Testis (tissue), 3 donors: ENCODE results near the gene IFT74. TPM values are rescaled to one million over a fixed set of nuclear protein-coding genes. Genes with fewer than 3 reads are reported as not detected.

Experiments used
- DNase-seq: peaks from one replicate; pipeline ENCODE4 v3.0.0-alpha.2; 2019
- H3K27ac ChIP-seq, 2 donors: fragments of 200-600 bp; sonication (generic); one replicate each; pipeline ENCODE4 v1.5.1; 2019
- H3K27me3 ChIP-seq: fragments of 200-600 bp; sonication (generic); one replicate; pipeline ENCODE4 v1.5.1; 2019
- H3K36me3 ChIP-seq: fragments of 200-600 bp; sonication (generic); one replicate; pipeline ENCODE4 v1.5.1; 2017; ENCODE audit warnings: low read depth; ENCODE audit errors: missing control alignments
- H3K4me1 ChIP-seq: fragments of 200-600 bp; sonication (generic); one replicate; pipeline ENCODE4 v1.5.1; 2019
- H3K4me3 ChIP-seq, 2 donors: fragments of 200-600 bp; sonication (generic); one replicate each; pipeline ENCODE4 v1.5.1; 2017 to 2019
- H3K9me3 ChIP-seq: fragments of 200-600 bp; sonication (generic); one replicate; pipeline ENCODE4 v1.5.1; 2017
- POLR2A ChIP-seq: fragments of 450-650 bp; IDR thresholded peaks from one replicate; pipeline ENCODE4 v1.6.1; 2017; ENCODE audit warnings: antibody characterized with exemption, mild to moderate bottlenecking, moderate library complexity
- WGBS, 2 donors: methylation state at CpG; one replicate each; pipeline ENCODE4 v1.1.5; 2018; 5-methylcytosine and 5-hydroxymethylcytosine counted together
- intact Hi-C: fragments of 100-400 bp; cut with DNase I; formaldehyde crosslinking; loops from one replicate; pipeline ENCODE4 v1.15.1; 2023; ENCODE audit warnings: low total_unique reads
- polyA plus RNA-seq: library from polyadenylated mRNA; stranded (reverse); fragments of 350-450 nt; fragmentation: Illumina TruSeq; extraction: RNeasy Lipid Tissue Mini Kit (QIAGEN cat#74804); gene quantifications from one replicate; pipeline ENCODE4 v1.2.3, GENCODE V29; 2014; ENCODE audit warnings: low read depth, low replicate concordance; ENCODE audit not compliant: insufficient read depth
- total RNA-seq, 2 donors: library from RNA; depleted of rRNA; stranded (reverse); fragments of >200 nt; gene quantifications; one replicate each; pipeline ENCODE4 v1.2.3, GENCODE V29; 2016
- TF ChIP-seq, protein P1 (sequence below), 3 experiments: fragments of 450-650 bp in 2 of 3; fragments of 200-600 bp in 1 of 3; sonication (generic) in 1 of 3; IDR thresholded peaks; one replicate each; pipeline ENCODE4 v1.5.1; 2016 to 2019; ENCODE audit warnings: antibody characterized with exemption in 3 of 3, mild to moderate bottlenecking in 2 of 3, moderate library complexity in 1 of 3

Gene IFT74
- total and polyA plus RNA-seq, 3 donors from 2014 or later: 20.7 to 37.5 (median 30.2) TPM

DNA sequence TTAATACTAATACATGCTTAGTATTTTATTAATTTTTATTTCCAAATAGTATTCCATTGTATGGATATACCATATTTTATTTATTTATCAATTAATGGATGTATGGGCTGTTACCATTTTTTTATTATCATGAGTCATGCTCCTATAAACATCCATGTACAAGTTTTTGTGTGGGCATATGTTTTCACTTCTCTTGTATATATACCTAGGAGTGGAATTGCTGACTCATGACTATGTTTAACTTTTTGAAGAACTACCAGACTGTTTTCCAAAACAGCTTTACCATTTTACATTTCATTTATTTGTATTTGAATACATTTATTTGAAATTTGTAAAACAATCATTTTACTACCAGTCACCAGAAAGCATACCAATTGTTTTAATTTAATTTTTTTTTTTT is 63.4 kb downstream of the IFT74 start:
- H3K27ac ChIP-seq: no peak overlapping the region
- H3K36me3 ChIP-seq: no peaks in the 10 kb centered on the region
- TF ChIP-seq POLR2A: no peak
- TF ChIP-seq, protein P1, sequence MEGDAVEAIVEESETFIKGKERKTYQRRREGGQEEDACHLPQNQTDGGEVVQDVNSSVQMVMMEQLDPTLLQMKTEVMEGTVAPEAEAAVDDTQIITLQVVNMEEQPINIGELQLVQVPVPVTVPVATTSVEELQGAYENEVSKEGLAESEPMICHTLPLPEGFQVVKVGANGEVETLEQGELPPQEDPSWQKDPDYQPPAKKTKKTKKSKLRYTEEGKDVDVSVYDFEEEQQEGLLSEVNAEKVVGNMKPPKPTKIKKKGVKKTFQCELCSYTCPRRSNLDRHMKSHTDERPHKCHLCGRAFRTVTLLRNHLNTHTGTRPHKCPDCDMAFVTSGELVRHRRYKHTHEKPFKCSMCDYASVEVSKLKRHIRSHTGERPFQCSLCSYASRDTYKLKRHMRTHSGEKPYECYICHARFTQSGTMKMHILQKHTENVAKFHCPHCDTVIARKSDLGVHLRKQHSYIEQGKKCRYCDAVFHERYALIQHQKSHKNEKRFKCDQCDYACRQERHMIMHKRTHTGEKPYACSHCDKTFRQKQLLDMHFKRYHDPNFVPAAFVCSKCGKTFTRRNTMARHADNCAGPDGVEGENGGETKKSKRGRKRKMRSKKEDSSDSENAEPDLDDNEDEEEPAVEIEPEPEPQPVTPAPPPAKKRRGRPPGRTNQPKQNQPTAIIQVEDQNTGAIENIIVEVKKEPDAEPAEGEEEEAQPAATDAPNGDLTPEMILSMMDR (IDR thresholded peaks at IDR 0.05): no peak
- no peak for DNase-seq
- H3K27me3 ChIP-seq: no peaks in the 10 kb centered on the region
- intact Hi-C loops: no loop called here
- H3K4me1 ChIP-seq: no peaks in the 10 kb centered on the region
- no peak overlapping the region for H3K4me3 ChIP-seq
- H3K9me3 ChIP-seq: no peaks in the 10 kb centered on the region

DNA sequence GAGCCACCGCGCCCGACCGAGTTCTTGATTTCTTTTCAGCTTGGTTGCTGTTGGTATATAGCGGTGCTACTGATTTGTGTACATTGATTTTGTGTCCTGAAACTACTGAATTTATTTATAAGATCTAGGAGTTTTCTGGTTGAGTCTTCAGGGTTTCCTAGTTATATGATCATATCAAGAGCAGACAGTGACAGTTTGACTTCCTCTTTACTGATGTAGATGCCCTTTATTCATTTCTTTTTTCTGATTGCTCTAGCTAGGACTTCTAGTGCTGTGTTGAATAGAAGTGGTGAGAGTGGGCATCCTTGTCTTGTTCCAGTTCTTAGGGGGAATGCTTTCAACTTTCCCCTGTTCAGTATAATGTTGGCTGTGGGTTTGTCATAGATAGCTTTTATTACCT is 66.7 kb downstream of the IFT74 start:
- no peaks in the 10 kb centered on the region for H3K36me3 ChIP-seq
- intact Hi-C loops: no loop called here

DNA sequence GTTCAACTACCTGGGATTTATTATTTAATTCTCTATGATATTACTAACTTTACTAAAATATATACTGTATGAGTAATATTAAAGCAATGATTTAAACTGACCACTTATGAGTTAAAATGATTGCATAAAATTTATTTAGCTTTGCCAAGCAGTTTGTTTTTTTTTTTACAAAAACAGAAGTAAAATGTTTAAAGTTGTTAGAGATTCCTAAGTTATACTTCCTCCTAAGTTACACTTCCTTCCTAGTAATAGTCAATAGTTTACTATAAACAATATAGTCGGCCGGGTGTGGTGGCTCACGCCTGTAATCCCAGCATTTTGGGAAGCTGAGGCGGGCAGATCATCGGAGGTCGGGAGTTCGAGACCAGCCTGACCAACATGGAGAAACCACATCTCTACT is 73.0 kb downstream of the IFT74 start:
- Histone ChIP-seq H3K4me1 (no peaks in the 10 kb centered on the region), H3K27me3 (no peaks in the 10 kb centered on the region), H3K4me3 (no peak overlapping the region), H3K36me3 (no peaks in the 10 kb centered on the region), H3K9me3 (no peaks in the 10 kb centered on the region), H3K27ac (no peak overlapping the region)
- 87 to 93% methylated on average over 7 of the region's 7 CpGs for WGBS, 2 donors
- TF ChIP-seq, protein P1 (IDR thresholded peaks at IDR 0.05): no peak
- no peak for TF ChIP-seq POLR2A
- no peak for DNase-seq
- intact Hi-C loops: no loop called here

More for the DNA sequence above, 66.7 kb downstream of the IFT74 start:
- Histone ChIP-seq H3K9me3 (no peaks in the 10 kb centered on the region), H3K4me3 (no peak overlapping the region), H3K27ac (no peak overlapping the region), H3K27me3 (no peaks in the 10 kb centered on the region), H3K4me1 (no peaks in the 10 kb centered on the region)
- WGBS, 2 donors: 95 to 96% methylated on average over 5 of the region's 5 CpGs
- DNase-seq: no peak
- TF ChIP-seq, protein P1 (IDR thresholded peaks at IDR 0.05): no peak
- TF ChIP-seq POLR2A: no peak

DNA sequence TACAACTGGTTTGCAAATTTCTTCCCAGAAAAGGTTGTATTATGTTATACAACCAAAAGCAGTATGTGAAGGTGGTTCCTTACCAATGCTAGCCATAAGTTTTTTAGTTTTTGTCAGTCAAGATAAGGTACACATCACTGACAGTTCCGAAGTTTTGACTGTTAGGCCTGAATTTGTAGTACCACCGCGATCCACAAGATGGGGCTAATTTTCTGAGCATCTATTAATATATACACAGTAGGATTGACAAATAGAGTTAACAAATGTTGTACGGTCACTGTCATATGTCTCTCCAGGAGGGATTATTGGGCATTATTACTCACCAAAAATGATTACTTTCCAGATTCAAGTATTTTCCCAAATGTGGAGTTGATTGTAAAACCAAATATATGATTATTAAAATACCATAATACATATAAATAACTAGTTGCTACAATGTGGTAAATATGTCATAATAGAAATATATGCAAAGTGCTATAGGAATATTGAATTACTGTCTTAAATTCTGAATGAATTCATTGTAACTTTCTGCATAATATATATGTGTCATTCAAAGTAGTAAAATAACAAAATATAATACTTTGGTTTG is 77.7 kb downstream of the IFT74 start:
- TF ChIP-seq POLR2A: no peak
- TF ChIP-seq, protein P1 (IDR thresholded peaks at IDR 0.05): peak; percentile 21 to 80 (median 72)
- Histone ChIP-seq H3K9me3 (no peaks in the 10 kb centered on the region), H3K27me3 (no peaks in the 10 kb centered on the region), H3K4me1 (no peaks in the 10 kb centered on the region), H3K4me3 (no peak overlapping the region), H3K27ac (no peak overlapping the region), H3K36me3 (no peaks in the 10 kb centered on the region)
- intact Hi-C loops: no loop called here
- peak; percentile 77 for DNase-seq
- WGBS, 2 donors: 19 to 28% methylated on average over 4 of the region's 4 CpGs

DNA sequence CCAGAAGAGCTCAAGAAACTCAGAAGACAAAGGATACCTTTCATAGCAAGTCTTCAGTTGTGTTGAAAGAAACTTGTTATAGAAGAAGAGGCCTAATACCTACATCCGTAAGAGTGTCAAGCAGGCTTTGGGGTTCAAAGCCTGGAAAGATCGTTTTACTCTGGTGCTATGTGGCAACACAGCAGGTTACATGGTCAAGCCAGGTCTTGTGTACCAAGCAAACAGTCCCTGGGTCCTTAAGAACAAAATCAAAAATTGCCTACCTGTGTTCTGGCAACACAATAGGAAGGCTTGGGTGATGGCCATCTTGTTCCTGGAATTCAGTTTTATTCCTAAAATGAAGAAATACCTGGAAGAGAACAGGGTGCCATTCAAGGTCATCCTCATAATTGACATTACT is 81.3 kb downstream of the IFT74 start:
- TF ChIP-seq, protein P1 (IDR thresholded peaks at IDR 0.05): no peak
- TF ChIP-seq POLR2A: no peak
- intact Hi-C loops: no loop called here
- Histone ChIP-seq H3K4me3 (no peak overlapping the region), H3K4me1 (no peaks in the 10 kb centered on the region), H3K9me3 (no peaks in the 10 kb centered on the region), H3K36me3 (no peaks in the 10 kb centered on the region), H3K27me3 (no peaks in the 10 kb centered on the region), H3K27ac (no peak overlapping the region)
- DNase-seq: no peak
- WGBS, 2 donors: 81 to 94% methylated on average over 2 of the region's 2 CpGs
